ENCODE results near the gene A1BG.

- TF ChIP-seq, protein P1, sequence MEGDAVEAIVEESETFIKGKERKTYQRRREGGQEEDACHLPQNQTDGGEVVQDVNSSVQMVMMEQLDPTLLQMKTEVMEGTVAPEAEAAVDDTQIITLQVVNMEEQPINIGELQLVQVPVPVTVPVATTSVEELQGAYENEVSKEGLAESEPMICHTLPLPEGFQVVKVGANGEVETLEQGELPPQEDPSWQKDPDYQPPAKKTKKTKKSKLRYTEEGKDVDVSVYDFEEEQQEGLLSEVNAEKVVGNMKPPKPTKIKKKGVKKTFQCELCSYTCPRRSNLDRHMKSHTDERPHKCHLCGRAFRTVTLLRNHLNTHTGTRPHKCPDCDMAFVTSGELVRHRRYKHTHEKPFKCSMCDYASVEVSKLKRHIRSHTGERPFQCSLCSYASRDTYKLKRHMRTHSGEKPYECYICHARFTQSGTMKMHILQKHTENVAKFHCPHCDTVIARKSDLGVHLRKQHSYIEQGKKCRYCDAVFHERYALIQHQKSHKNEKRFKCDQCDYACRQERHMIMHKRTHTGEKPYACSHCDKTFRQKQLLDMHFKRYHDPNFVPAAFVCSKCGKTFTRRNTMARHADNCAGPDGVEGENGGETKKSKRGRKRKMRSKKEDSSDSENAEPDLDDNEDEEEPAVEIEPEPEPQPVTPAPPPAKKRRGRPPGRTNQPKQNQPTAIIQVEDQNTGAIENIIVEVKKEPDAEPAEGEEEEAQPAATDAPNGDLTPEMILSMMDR (IDR thresholded peaks at IDR 0.05): no peak
- TF ChIP-seq POLR2A (IDR thresholded peaks at IDR 0.05): no peak
These were observed 45.3 kb upstream of the A1BG start for GRCh38 chr19:58398545-58398944.
